Stimulated activated CD4-positive, alpha-beta T cell treated with anti-CD3 and anti-CD28 coated beads, Interleukin-15, amount 100 ng/mL, for 1 hour (primary cell): Measurements from ENCODE around the gene HSPBP1.
"Not testable (repeated sequence)": the region's sequence is repeated elsewhere in the genome, so short reads cannot be mapped to it uniquely, and the experiment has no call there.

Source experiments
- DNase-seq, 2 donors: peaks; one replicate each; pipeline ENCODE4 v3.0.0-alpha.2; 2020; ENCODE audit warnings: low read depth in 1 of 2, low spot score in 1 of 2

The HSPBP1 gene

DNA sequence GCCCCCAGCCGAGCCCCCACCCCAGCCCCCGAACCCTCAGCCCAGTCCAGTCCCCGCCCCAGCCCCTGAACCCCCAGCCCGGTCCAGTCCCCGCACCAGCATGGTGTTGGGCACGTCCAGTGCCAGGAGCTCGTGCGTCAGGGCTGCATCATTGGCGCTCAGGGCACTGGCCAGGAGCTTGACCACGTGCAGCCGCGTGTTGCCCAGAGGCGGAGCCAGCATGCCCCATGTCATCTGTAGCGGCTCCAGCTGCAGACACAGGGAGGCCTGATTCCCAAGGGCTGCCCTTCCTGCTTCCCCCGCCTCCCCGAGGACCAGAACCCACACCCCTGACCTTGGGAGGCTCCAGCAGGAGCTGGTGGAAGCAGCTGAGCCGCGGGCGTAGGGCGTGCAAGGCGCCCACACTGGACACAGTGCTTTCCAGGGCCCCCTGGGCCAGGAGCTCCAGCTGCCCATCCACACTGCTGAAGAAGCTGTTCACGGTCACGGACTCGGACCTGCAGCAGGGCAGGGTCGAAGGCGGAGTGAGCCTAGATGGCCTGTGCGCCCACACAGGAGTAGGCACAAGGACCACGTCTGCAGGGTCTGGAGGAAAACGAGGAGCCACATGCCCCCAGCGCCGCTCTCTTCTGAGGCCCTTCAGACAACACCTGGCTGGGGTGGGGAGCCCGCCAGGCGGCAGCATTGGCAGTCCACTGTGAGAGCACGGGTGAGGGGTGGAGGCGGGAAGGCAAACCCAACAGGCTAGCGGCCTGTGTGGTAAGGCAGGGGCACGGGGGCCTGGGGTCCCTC lies 38.6 kb downstream of the HSPBP1 start:
- DNase-seq = no peak

DNA sequence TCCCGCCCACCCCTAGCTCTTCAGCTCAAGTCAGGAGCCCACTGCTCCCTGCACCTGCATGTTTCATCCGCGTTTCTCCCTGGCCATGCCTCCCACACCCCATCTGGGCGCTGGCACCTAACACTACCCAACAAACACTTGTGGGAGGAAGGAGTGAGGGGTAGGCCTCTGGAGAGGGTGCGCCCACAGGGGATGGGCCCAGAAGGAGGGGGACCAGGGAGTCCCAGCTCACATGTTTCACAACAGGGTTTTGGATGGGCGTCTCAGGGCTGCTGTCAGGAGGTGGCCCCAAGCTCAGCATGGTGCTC lies 39.2 kb downstream of the HSPBP1 start:
- DNase-seq = no peak

DNA sequence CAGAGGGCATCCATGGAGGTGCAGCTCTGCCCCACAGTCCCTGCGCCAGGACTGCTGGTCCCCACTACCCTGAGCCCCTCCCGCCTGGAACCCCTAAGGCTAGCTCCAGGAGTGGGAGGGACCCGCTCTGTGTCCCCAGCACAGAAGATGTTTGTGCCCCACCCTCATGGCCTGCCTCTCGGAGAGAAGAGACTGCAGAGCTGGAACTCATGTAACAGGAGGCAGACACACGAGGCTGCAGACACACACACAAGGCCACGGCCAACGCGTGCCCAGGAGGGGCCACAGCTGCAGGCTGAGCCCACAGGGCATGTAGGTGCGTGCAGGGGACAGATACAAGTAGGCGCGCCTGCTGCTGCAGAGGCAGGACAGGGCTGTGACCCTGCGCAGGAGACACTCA lies 40.9 kb downstream of the HSPBP1 start:
- DNase-seq = no peak

DNA sequence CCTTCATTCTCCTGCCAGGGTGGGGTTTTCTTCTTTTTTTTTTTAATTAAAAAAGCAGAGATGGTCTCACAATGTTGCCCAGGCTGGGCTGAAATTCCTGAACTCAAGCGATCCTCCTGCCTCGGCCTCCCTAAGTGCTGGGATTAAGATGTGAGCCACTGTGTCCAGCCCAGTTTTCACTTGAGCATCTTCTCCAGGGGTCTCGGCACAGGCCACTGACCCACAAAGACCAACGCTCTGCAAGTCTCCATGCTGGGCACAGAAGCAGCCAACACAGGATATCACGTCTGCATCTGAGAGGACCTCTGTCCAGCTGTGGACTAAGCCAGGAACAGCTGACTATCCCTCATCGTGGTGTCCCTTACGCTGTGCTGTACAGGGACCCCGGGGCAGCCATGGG lies 41.9 kb downstream of the HSPBP1 start:
- no peak for DNase-seq

DNA sequence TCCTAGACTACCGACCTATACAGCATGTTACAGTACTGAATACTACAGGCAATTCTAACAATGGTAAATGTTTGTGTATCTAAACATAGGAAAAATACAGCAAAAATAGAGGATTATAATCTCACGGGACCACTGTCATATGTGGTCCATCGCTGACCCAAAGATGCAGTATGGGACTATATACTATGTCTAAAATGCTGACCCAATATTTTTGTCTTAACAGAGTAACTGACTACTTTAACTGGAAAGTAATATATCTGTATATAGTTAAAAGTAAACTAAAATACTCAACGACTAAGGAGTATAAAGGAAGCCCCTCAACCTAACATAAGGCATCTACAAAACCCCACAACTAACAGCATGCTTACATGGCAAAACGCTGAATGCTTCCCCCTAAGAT lies 46.9 kb downstream of the HSPBP1 start:
- DNase-seq = no peak

DNA sequence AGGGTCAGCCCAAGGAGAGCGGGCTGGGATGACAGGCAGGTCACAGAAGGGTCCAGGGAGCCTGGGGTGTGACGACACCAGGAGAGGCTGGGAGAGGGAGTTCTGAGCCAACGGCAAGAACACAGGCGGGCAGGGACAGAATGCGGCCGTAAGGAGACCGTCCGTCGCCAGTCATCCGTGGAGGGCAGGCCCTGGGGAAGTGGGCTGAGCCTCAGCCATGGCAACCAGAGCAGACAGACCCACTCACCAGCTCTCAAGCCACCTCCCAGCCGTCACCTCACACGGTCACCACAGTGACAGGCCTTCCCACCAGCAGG lies 47.7 kb downstream of the HSPBP1 start:
- no peak for DNase-seq

DNA sequence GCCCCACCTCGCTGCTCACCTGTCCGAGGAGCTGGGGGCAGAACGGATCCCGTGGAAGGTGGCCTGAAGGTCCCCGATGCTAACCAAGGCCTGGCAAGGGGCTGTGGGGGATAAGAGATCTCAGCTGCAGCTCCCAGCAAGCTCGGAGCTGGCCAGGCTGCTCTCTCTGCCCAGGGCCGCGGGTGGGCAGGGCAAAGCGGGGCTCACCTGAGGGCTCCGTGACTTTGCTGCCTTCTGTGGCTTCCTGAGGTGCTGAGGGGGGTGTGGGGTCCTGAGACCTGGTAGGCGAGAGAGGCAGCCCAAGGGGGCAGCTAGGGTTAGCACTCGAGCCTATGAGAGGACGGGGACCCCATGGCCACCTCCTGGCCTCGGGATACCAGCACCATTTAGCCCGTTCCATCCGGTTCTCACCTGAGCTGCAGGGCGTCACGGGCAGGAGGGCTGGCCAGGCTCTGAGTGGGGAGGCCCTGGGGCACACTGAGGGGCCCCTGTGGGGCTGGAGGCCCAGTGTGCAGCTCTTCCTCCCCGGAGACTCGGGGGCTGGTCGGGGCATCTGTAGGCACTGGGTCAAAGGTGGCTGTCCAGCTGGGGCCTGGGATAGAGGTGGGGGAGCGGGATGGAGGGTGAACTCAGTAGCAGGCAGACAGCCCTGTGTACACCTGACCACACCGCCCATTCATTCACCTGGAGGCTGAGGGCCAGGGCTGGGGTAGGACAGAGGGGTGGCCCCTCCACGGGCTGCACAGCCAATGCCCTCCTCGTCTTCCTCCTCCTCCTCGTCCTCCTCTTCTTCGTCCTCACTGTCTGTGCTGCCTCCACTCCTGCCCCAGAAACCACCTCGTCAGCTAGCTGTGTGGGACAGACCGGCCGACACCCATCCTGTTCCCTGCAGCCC lies 48.3 kb downstream of the HSPBP1 start:
- no peak for DNase-seq

DNA sequence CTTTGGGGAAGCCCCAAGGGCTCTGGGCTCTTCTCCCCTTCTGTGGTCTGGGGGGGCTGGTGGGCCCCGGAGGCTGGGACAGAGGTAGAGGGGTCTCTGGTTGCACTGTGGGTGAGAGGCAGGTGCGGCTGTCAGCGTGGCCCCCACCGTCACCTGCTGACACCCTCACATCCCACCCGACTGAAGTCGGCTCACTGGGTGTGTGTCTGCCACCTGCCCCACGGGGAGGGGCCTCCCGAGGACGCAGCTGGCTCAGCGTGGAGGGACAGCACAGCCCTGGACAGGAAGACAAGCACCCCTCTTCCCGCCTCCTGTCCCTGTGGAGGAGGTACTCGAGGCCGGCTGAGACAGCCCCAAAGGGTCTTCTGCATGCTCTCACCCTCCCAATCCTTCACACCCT lies 49.1 kb downstream of the HSPBP1 start:
- no peak for DNase-seq

DNA sequence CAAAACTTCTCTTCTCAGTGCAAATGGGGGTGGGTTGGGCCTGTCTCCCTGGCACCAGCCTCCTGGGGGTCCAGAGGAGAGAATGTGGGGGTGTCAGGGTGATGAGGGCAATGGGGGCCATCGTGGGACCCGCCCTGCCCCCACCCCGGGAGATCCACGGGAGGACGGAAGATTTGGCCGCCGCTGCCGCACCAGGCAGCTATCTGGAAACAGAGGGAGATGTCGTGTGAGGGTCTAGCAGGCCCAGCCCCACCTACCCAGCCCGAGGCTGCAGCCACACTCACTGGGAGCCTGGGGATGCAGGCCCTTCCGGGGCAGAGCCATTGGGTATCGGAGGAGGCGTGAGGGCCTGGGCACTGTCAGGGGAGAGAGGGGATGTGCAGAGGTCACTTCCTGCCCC lies 49.6 kb downstream of the HSPBP1 start:
- no peak for DNase-seq

DNA sequence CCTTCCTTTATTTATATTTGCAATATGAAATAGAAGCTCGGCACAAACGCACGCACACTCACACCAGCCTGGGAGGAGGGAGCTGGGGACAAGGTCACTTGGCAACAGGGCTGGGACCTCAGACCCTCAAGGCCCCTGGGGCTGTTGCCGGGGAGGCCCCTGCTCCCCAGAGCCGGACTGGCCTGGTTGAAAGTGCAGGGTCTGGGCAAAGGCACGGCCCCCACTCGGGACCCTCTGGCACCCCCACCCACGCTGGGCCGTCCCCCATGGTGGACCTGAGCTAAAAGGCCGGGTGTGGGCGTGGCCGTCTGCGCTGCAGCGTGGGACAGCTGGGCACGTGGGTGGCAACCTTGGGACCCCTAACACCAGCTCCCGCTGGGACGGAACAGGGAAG lies 50.1 kb downstream of the HSPBP1 start:
- no peak for DNase-seq

DNA sequence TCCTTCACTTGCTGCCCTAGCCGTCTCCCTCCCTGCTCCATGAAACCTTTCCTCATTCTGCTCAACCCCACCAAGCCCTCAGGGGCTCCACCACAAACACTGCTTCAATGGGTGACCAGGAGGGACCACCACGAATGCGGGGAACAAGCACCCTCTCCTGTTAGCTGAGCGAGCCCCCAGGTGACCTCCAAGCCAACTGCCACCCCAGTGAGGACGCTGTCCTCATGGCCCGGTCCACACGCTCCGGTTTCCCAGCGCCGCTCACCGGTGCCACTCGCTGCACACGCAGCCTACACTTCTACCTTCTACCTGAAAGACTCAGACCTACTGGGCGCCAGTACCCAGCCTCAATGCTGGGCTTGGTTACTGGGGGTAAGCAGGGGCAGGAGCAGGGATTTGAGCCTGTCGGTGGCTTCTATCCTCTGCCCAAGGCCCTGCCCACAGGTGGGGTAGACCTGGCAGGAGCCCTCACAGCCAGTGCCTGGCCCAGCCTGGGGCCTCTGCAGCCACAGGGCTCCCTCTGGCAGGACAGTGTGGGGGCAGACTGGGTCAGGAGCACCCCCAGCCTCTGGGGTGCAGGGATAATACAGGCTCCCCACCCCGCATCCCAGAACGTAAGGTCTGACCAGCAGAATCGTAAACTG lies 50.6 kb downstream of the HSPBP1 start:
- no peak for DNase-seq

DNA sequence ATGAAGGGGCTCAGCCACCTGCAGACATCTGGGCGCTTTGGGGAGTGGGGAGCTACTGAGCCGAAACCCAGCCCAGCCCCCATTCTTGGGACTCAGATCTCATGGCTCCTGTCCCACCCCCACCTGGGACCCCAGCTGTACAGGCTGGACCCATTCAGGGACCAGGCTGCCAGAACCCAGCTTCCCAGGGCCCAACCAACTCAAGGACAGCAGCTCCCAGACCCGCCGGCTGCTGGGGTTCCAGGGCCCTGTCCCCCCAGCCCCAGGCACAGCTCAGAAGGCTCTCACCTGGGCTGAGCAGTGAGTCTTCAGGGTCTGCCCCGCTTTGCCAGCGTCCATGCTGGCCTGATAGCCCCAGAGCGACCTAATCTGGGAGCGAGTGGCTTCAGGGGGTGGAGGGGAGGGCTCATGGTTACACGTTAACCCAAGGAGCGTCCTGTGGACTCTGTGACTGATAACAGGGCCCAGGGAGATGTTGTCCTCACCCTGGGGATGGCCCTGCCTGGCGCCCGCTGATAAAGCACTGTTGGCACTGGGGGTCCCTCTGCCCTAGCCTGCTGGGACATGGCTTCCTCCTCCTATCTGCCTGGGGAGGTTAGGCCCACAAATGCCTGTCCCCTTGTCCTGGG lies 51.4 kb downstream of the HSPBP1 start, which contains the start of gene TMEM86B:
TMEM86B (minus strand) TSS at position 361 of the 629 bp plus-strand sequence; CDS start at position 339, 22 bp downstream.
- DNase-seq = no peak

DNA sequence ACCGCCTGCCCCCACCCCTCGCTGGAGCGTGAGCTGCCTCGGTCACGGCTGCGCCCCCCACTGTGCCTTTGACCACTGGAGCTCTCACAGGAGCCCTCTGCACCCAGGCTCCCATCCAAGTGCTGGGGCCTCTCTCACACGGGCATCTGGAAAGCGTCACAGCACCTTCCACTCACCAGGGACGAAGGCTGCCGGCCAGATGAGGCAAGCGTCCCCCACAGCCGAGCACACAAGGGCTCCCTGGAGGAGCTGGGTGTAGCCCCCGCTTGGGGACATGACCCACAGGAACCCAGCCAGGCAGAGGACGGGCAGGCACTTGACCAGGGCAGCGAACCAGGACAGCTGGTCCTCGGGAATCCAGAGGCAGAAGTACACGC lies 51.9 kb downstream of the HSPBP1 start:
- no peak for DNase-seq

DNA sequence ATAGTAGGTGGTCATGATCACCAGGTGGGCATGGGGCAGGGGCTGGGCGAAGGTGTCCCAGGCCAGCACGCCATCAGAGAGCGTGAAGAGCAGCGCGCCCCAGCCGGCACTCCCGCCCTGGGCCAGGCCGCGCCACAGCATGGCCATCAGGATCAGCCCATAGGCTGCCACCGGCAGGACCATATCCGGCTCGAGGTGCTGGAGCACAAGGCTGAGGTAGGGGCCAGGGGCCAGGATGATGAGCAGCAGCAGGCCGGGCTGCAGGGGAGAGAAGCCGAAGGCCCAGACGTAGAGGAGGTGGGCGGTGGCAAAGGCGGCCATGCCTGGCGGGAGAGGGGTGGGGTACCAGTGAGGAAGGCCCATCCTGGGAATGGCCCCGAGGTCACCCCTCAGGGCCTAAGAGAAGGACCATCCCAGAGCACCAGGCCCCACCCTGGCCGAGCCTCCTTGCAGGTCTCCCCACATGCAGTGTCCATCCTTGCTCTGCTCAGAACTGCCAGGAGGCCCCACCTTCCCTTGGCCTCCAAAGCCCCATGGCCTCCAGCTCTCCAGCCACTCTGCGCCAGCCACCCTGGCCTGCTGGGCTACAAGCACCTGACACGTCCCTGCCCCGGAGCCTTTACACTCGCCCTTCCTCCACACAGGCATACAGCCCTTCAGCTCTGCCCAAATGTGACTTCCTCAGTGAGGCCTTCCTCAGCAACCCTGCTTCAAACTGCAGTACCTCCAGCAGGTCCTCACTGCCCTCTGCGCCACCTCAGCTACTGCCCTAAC lies 52.5 kb downstream of the HSPBP1 start:
- DNase-seq = no peak

DNA sequence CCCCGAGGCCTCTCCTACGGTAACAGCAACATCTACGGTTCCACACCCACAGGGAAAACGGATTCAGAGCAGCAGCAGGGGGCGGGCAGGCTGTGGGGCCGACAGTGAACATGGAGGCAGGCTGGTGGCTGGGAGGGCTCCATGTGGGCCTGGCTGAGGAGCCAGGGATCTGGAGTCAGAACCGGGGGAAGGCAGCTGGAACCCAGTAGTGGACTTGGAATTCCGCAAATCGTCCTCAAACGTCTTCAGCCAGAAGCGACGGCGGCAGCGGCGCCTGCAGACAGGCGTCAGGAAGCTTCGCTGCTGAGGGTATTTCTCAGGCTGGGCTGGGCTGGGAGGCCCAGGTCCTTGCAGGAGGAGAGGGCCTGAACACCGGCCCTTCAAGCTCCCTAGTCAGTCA lies 53.1 kb downstream of the HSPBP1 start:
- DNase-seq = no peak

DNA sequence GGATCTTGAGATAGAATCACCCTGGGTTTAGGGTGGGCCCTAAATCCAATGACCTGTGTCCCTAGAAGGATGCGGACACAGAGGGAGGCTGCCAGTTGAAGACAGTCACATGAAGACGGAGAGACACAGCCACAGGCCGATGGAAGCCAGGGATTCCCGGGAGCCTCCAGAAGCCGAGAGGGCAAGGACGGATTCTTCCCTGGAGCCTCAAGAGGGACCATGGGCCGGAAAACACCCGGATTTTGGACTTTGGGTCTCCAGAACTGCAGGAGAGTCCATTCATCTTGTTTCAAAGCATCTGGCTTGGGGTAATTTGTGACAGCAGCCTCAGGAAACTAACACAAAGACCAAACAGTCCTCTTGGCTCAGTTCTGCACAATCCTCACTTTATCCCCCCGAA lies 53.6 kb downstream of the HSPBP1 start:
- no peak for DNase-seq

DNA sequence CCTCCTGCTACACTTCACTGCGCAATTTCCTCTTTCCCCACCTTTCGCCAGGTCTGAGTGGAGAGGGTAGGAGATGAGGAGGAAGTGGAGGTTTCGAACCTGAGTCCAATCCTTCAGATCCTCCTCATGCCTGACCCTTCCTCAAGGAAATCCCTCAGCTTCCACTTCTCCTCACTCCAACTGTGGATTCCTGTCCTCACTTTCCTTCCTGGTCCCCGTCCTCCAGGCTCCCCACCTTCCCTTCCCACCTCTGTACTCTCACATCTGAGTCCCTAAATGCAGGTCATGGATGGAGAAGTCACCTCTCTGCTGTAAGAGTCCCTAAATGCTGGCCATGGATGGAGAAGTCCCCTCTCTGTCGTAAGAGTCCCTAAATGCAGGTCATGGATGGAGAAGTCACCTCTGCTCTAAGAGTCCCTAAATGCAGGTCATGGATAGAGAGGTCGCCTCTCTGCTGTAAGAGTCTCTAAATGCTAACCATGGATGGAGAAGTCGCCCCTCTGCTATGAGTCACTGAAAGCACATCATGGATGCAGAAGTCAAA lies 54.4 kb downstream of the HSPBP1 start:
- no peak for DNase-seq

DNA sequence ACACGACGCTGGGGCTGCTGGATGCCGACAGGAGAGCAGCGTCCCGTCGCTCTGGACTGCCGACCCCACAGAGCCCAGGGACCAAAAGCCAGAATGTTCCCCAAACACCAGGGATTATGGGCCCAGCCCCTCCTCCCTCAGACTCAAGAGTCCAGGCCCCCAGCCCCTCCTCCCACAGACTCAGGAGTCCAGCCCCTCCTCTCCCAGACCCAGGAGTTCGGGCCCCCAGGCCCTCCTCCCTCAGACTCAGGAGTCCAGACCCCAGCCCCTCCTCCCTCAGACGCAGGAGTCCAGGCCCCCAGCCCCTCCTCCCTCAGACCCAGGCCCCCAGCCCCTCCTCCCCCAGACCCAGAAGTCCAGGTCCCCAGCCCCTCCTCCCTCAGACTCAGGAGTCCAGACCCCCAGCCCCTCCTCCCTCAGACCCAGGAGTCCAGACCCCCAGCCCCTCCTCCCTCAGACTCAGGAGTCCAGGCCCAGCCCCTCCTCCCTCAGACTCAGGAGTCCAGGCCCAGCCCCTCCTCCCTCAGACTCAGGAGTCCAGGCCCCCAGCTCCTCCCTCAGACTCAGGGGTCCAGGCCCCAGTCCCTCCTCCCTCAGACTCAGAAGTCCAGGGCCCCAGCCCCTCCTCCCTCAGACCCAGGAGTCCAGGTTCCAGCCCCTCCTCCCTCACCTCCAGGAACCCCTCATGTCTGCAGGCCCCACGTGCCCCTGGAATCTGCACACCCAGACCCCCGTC lies 55.1 kb downstream of the HSPBP1 start:
- DNase-seq = not testable (repeated sequence)

DNA sequence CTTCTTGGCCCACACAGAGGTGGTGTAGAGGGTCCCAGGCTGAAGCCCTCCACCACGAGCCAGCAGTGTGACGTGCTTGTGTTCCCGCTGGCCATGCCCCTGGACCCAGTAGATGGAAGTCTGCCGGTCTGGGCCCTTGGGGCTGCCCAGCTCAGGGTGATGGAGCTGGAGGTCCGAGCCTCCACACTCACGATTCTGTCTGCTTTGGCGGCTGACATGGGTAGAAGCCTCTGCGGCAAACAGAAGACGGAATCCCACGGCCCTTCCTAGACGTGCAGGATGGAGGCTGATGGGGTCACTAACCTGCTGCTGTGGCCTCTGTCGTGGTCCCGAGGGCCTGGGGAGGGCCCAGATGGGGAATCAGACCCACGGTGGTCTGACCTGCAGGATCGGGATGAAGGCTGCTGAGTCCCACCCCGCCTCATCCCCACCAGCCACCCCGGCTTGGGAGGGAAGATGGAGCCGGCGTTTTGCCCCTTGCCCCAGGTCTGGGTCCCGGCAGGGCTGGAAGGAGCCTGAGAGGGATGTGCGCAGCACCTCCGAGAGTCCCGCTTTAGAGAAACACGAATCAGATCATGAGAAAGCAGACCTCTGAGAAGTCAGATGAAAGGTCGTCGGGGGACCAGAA lies 55.8 kb downstream of the HSPBP1 start:
- no peak for DNase-seq
